ENCODE results near the gene UQCRC1.

GRCh38 chr3:48558493-48559134 is 50.8 kb downstream of the UQCRC1 start:
- TF ChIP-seq POLR2AphosphoS5 (IDR thresholded peaks at IDR 0.05), result no peak
- no peak for TF ChIP-seq CTCF (IDR thresholded peaks at IDR 0.05)

Measured in breast epithelium (tissue), 3 donors.